ENCODE data around the gene CLDN11. TPM values are rescaled to one million over a fixed set of nuclear protein-coding genes. Genes with fewer than 3 reads are reported as not detected.

The CLDN11 gene
- polyA plus RNA-seq, 1 of the 3 experiments (the other 2 are of a cell fraction) = 2.2 TPM

DNA sequence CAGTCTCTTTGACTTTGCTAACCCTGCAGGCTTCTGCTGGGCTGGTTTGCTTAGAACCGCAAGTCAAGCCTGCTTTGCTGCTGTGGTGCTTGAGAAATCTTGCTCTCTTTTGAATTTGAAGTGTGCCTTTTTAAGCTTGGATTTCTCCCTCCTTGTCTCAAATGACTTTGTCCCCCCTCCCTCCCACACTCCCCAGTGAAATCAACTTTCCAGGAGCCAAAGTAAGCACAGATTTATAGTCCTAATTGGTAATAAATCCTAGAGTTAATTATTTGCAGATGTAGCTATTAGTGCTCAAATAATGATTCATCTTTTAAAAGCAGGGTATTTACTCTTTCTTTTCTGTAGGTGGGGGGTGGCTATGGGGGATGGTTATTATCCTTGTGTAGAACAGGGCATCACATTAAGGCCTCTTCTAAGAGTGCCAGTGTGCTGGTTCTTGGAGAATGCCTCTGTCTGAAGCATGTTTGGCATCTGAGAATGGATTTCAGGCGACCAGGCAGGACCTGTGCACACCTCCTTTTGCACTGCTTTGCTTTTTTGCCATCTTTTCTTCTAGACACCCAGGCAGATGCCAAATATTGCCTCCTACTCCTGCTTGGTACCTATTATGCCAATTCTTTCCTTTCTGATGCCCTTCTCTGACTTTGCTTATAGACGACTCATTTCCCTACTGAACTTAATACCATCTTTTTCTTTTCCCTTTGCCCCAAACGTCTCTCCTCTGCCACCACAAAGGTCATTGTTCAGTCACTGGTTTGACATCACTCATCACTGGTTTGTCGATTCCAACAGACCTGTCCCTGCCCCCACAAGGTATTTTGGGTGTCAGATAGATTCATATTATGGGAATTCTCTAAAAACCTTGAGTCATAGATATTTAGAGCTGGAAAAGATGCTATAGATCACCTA, 50.7 kb downstream of the CLDN11 start (continued):
- TF ChIP-seq SIN3A (IDR thresholded peaks at IDR 0.05; ENCODE audit: borderline replicate concordance, low read depth, low read length) (0 out of 2 replicates have a peak, but pooled peaks have one; percentile 62), IRF3 (IDR thresholded peaks at IDR 0.05; ENCODE audit: low read depth, low read length) (no peak), MAX (IDR thresholded peaks at IDR 0.05; ENCODE audit: low read depth) (peak; percentile 52), FOXM1 (IDR thresholded peaks at IDR 0.05; ENCODE audit: low read depth) (peak; percentile 71; the same call in 1 of the 2 replicates), MXI1 (IDR thresholded peaks at IDR 0.05; ENCODE audit: low read depth, low read length) (0 out of 2 replicates have a peak, but pooled peaks have one; percentile 21), FOXJ3 (CRISPR knock-in tag; IDR thresholded peaks at IDR 0.05) (no peak), RAD21 (IDR thresholded peaks at IDR 0.05; ENCODE audit: low read length) (0 out of 2 replicates have a peak, but pooled peaks have one; percentile 1), ELF1 (IDR thresholded peaks at IDR 0.05) (no peak), SMC3 (IDR thresholded peaks at IDR 0.05; ENCODE audit: low read depth, low read length) (no peak), JUND (IDR thresholded peaks at IDR 0.05) (peak; percentile 92), CHD2 (IDR thresholded peaks at IDR 0.05; ENCODE audit: low read length, partially characterized antibody) (no peak), EZH2phosphoT487 (IDR thresholded peaks at IDR 0.05; ENCODE audit: borderline replicate concordance, low read depth) (no peak), FOSL2 (IDR thresholded peaks at IDR 0.05; ENCODE audit: borderline replicate concordance, low read depth) (peak; percentile 79), YY1 (IDR thresholded peaks at IDR 0.05; ENCODE audit: low read depth) (no peak; the same call in 1 of the 2 replicates), MEF2A (IDR thresholded peaks at IDR 0.05; ENCODE audit: borderline replicate concordance, low read depth) (0 out of 2 replicates have a peak, but pooled peaks have one; percentile 24), USF2 (IDR thresholded peaks at IDR 0.05; ENCODE audit: borderline replicate concordance, low read depth, low read length) (no peak), GATA2 (CRISPR knock-in tag; IDR thresholded peaks at IDR 0.05) (no peak)
- TF ChIP-seq, protein P1, sequence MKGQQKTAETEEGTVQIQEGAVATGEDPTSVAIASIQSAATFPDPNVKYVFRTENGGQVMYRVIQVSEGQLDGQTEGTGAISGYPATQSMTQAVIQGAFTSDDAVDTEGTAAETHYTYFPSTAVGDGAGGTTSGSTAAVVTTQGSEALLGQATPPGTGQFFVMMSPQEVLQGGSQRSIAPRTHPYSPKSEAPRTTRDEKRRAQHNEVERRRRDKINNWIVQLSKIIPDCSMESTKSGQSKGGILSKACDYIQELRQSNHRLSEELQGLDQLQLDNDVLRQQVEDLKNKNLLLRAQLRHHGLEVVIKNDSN (IDR thresholded peaks at IDR 0.05; ENCODE audit: borderline replicate concordance, low read depth) = no peak
- TF ChIP-seq, protein P2, sequence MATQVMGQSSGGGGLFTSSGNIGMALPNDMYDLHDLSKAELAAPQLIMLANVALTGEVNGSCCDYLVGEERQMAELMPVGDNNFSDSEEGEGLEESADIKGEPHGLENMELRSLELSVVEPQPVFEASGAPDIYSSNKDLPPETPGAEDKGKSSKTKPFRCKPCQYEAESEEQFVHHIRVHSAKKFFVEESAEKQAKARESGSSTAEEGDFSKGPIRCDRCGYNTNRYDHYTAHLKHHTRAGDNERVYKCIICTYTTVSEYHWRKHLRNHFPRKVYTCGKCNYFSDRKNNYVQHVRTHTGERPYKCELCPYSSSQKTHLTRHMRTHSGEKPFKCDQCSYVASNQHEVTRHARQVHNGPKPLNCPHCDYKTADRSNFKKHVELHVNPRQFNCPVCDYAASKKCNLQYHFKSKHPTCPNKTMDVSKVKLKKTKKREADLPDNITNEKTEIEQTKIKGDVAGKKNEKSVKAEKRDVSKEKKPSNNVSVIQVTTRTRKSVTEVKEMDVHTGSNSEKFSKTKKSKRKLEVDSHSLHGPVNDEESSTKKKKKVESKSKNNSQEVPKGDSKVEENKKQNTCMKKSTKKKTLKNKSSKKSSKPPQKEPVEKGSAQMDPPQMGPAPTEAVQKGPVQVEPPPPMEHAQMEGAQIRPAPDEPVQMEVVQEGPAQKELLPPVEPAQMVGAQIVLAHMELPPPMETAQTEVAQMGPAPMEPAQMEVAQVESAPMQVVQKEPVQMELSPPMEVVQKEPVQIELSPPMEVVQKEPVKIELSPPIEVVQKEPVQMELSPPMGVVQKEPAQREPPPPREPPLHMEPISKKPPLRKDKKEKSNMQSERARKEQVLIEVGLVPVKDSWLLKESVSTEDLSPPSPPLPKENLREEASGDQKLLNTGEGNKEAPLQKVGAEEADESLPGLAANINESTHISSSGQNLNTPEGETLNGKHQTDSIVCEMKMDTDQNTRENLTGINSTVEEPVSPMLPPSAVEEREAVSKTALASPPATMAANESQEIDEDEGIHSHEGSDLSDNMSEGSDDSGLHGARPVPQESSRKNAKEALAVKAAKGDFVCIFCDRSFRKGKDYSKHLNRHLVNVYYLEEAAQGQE (IDR thresholded peaks at IDR 0.05; ENCODE audit: low read depth, low read length) = no peak

All from SK-N-SH (cell line).